Loucy (cell line): ENCODE data around the gene HSD17B12.

Experiments used
- H2AFZ ChIP-seq: fragments of 200-600 bp; sonication (generic); 2 replicates; pipeline ENCODE4 v1.6.0; 2016; ENCODE audit warnings: antibody characterized with exemption, mild to moderate bottlenecking, low read length, moderate library complexity
- H3F3A ChIP-seq: fragments of 200-600 bp; 2 replicates; pipeline ENCODE4 v1.6.0; 2016; ENCODE audit warnings: antibody characterized with exemption, low read depth, mild to moderate bottlenecking
- H3K27me3 ChIP-seq: fragments of 200-600 bp; sonication (generic); 2 replicates; pipeline ENCODE4 v1.6.1; 2014; ENCODE audit warnings: low read length, mild to moderate bottlenecking; ENCODE audit not compliant: insufficient read depth, poor library complexity, severe bottlenecking
- H3K36me3 ChIP-seq: fragments of 200-600 bp; sonication (generic); 2 replicates; pipeline ENCODE4 v1.6.1; 2016; ENCODE audit warnings: low read length; ENCODE audit not compliant: insufficient read depth
- H3K4me1 ChIP-seq: fragments of 200-600 bp; sonication (generic); 2 replicates; pipeline ENCODE4 v1.5.1; 2014; ENCODE audit warnings: low read length, mild to moderate bottlenecking; ENCODE audit not compliant: insufficient read depth, poor library complexity, severe bottlenecking
- H3K4me2 ChIP-seq: fragments of 200-600 bp; sonication (generic); 2 replicates; pipeline ENCODE4 v1.6.0; 2014; ENCODE audit warnings: antibody characterized with exemption, low read length, low read depth, mild to moderate bottlenecking; ENCODE audit not compliant: poor library complexity, severe bottlenecking
- H3K4me3 ChIP-seq: fragments of 200-600 bp; sonication (generic); 2 replicates; pipeline ENCODE4 v1.5.1; 2014; ENCODE audit warnings: low read length, mild to moderate bottlenecking, mixed read lengths; ENCODE audit not compliant: poor library complexity, severe bottlenecking
- H3K79me2 ChIP-seq: fragments of 200-600 bp; sonication (generic); 2 replicates; pipeline ENCODE4 v1.6.1; 2014; ENCODE audit warnings: low read length; ENCODE audit not compliant: insufficient read depth
- H3K9ac ChIP-seq: fragments of 200-600 bp; sonication (generic); 2 replicates; pipeline ENCODE4 v1.6.0; 2014; ENCODE audit warnings: mild to moderate bottlenecking, low read depth, low read length, moderate library complexity; ENCODE audit not compliant: poor library complexity, severe bottlenecking
- H3K9me2 ChIP-seq: fragments of 200-600 bp; sonication (generic); replicated peaks from 2 replicates; pipeline ENCODE4 v1.6.1; 2016; ENCODE audit warnings: low read depth, low read length, mixed read lengths
- H3K9me3 ChIP-seq: fragments of 200-600 bp; sonication (generic); 2 replicates; pipeline ENCODE4 v1.6.1; 2014; ENCODE audit warnings: mild to moderate bottlenecking, antibody characterized with exemption, low read length, low read depth; ENCODE audit not compliant: insufficient read depth
- H4K20me1 ChIP-seq: fragments of 200-600 bp; sonication (generic); 2 replicates; pipeline ENCODE4 v1.6.0; 2014; ENCODE audit warnings: antibody characterized with exemption, low read length, mild to moderate bottlenecking; ENCODE audit not compliant: insufficient read depth, poor library complexity, severe bottlenecking
- EZH2phosphoT487 ChIP-seq: fragments of 200-600 bp; IDR thresholded peaks from 2 replicates; pipeline ENCODE4 v1.6.1; 2018; ENCODE audit warnings: antibody characterized with exemption, mild to moderate bottlenecking, moderate library complexity, borderline replicate concordance
- TF ChIP-seq, protein P1 (sequence below): fragments of 200-600 bp; sonication (generic); conservative IDR thresholded peaks from 2 replicates; pipeline ENCODE4 v1.5.1; 2014; ENCODE audit warnings: mild to moderate bottlenecking, antibody characterized with exemption, low read length

Gene HSD17B12

GRCh38 chr11:43770173-43770572, 89.6 kb downstream of the HSD17B12 start:
- Histone ChIP-seq H3K4me1 (no peaks in the 10 kb centered on the region), H3K79me2 (no peaks in the 10 kb centered on the region), H3K27me3 (no peaks in the 10 kb centered on the region), H3K9me2 (no peaks in the 10 kb centered on the region), H4K20me1 (no peaks in the 10 kb centered on the region), H3F3A (no peaks in the 10 kb centered on the region), H3K9ac (no peak overlapping the region), H3K9me3 (no peaks in the 10 kb centered on the region; the same call in 1 of the 2 replicates), H3K4me3 (no peak overlapping the region), H3K36me3 (no peaks in the 10 kb centered on the region), H2AFZ (no peak overlapping the region), H3K4me2 (no peak overlapping the region)
- TF ChIP-seq, protein P1, sequence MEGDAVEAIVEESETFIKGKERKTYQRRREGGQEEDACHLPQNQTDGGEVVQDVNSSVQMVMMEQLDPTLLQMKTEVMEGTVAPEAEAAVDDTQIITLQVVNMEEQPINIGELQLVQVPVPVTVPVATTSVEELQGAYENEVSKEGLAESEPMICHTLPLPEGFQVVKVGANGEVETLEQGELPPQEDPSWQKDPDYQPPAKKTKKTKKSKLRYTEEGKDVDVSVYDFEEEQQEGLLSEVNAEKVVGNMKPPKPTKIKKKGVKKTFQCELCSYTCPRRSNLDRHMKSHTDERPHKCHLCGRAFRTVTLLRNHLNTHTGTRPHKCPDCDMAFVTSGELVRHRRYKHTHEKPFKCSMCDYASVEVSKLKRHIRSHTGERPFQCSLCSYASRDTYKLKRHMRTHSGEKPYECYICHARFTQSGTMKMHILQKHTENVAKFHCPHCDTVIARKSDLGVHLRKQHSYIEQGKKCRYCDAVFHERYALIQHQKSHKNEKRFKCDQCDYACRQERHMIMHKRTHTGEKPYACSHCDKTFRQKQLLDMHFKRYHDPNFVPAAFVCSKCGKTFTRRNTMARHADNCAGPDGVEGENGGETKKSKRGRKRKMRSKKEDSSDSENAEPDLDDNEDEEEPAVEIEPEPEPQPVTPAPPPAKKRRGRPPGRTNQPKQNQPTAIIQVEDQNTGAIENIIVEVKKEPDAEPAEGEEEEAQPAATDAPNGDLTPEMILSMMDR = no peak
- TF ChIP-seq EZH2phosphoT487 = no peak

DNA sequence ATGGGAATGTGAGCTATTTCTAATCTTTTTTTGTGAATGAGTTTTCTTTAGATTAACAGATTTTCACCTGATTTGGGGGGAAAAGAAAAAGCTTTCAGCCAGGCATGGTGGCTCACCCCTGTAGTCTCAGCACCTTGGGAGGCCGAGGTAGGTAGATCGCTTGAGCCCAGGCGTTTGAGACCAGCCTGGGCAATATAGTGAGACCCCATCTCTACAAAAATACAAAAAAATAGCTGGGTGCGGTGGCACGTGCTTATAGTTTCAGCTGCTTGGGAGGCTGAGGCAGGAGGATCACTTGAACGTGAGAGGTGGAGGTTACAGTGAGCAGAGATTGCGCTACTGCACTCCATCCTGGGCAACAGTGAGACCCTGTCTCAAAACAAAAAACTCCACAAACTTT, 92.2 kb downstream of the HSD17B12 start:
- Histone ChIP-seq H3K27me3 (no peaks in the 10 kb centered on the region), H3F3A (no peaks in the 10 kb centered on the region), H3K9ac (no peak overlapping the region), H4K20me1 (no peaks in the 10 kb centered on the region), H3K4me2 (no peak overlapping the region), H3K4me3 (no peak overlapping the region), H3K9me3 (no peaks in the 10 kb centered on the region), H3K36me3 (no peaks in the 10 kb centered on the region), H3K4me1 (no peaks in the 10 kb centered on the region), H3K9me2 (no peaks in the 10 kb centered on the region), H2AFZ (no peak overlapping the region), H3K79me2 (no peaks in the 10 kb centered on the region)
- TF ChIP-seq EZH2phosphoT487 = no peak
- TF ChIP-seq, protein P1 = no peak

DNA sequence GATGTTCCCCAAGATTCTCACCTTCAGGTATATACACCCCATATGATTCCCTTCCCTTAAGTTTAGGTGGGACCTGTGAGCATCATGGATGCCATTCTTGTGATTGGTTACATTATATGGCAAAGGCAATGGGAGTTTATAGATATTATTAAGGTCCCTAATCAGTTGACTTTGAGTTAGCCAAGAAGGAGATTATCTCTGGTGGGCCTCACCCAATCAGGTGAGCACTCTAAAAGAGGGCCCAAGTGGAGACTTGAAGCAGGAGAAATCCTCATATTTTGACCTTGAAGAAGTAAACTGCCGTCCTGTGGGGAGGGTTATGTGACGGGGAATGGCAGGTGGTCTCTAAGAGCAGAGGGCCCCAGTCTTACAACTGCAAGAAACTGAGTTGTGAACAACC, 94.2 kb downstream of the HSD17B12 start:
- no peak overlapping the region for H2AFZ ChIP-seq
- TF ChIP-seq, protein P1 = no peak
- no peak for TF ChIP-seq EZH2phosphoT487
- no peak overlapping the region for H3K4me2 ChIP-seq
- no peaks in the 10 kb centered on the region for H3F3A ChIP-seq
- H3K36me3 ChIP-seq = no peaks in the 10 kb centered on the region
- no peaks in the 10 kb centered on the region for H3K9me3 ChIP-seq
- no peaks in the 10 kb centered on the region for H4K20me1 ChIP-seq
- H3K4me3 ChIP-seq = no peak overlapping the region
- H3K27me3 ChIP-seq = no peaks in the 10 kb centered on the region
- H3K4me1 ChIP-seq = no peaks in the 10 kb centered on the region
- no peak overlapping the region for H3K9ac ChIP-seq
- H3K9me2 ChIP-seq = no peaks in the 10 kb centered on the region
- H3K79me2 ChIP-seq = no peaks in the 10 kb centered on the region
